Natural killer cell (primary cell): ENCODE data around the gene IL12RB2. TPM values are rescaled to one million over a fixed set of nuclear protein-coding genes. Genes with fewer than 3 reads are reported as not detected.

Experiments used
- ATAC-seq, 3 donors: fragments of 150-1000 bp in 2 of 3; fragments of 200-7000 bp in 1 of 3; cut with Tn5 transposase; 1 replicate in 1 of 3; 2 replicates in 2 of 3; pipeline ENCODE4 v1.10.0; 2021; ENCODE audit warnings: mild to moderate bottlenecking in 2 of 3, moderate library complexity in 2 of 3
- DNase-seq, 2 donors: peaks; one replicate each; pipeline versions ENCODE4 v3.0.0 to v3.0.0-alpha.2; 2013 to 2021; ENCODE audit warnings: mixed read lengths in 1 of 2
- H3K27ac ChIP-seq: one replicate; pipeline ENCODE4 v1.5.1; 2013; ENCODE audit warnings: mild to moderate bottlenecking, low read length
- H3K27me3 ChIP-seq: one replicate; pipeline ENCODE4 v1.6.1; 2013; ENCODE audit warnings: low read length; ENCODE audit not compliant: control insufficient read depth, insufficient read depth
- H3K36me3 ChIP-seq: one replicate; pipeline ENCODE4 v1.6.1; 2013; ENCODE audit warnings: low read length; ENCODE audit not compliant: control insufficient read depth, insufficient read depth
- H3K4me1 ChIP-seq: one replicate; pipeline ENCODE4 v1.6.1; 2013; ENCODE audit warnings: low read length; ENCODE audit not compliant: control insufficient read depth, insufficient read depth
- H3K4me3 ChIP-seq: one replicate; pipeline ENCODE4 v1.5.1; 2013; ENCODE audit warnings: low read length
- H3K9me3 ChIP-seq: one replicate; pipeline ENCODE4 v1.6.1; 2013; ENCODE audit warnings: low read length; ENCODE audit not compliant: control insufficient read depth, insufficient read depth
- H3K27ac Mint-ChIP-seq, 2 donors: one replicate each; pipeline ENCODE4 v1.8.0; 2022; ENCODE audit warnings: mild to moderate bottlenecking in 2 of 2, mixed read lengths in 2 of 2, moderate library complexity in 1 of 2
- H3K27me3 Mint-ChIP-seq, 2 donors: one replicate each; pipeline ENCODE4 v1.8.0; 2022; ENCODE audit warnings: low read depth in 2 of 2, mixed read lengths in 2 of 2
- H3K36me3 Mint-ChIP-seq: one replicate; pipeline ENCODE4 v1.8.0; 2022; ENCODE audit warnings: mixed read lengths
- H3K4me1 Mint-ChIP-seq, 2 donors: one replicate each; pipeline ENCODE4 v1.8.0; 2022; ENCODE audit warnings: mixed read lengths in 2 of 2
- H3K4me3 Mint-ChIP-seq: one replicate; pipeline ENCODE4 v1.8.0; 2022; ENCODE audit warnings: mild to moderate bottlenecking, moderate library complexity, mixed read lengths
- H3K9me3 Mint-ChIP-seq, 2 donors: one replicate each; pipeline ENCODE4 v1.8.0; 2022; ENCODE audit warnings: mixed read lengths in 2 of 2
- CTCF ChIP-seq: fragments of 200-600 bp; IDR thresholded peaks from one replicate; pipeline ENCODE4 v1.8.0; 2022; ENCODE audit warnings: antibody characterized with exemption
- WGBS: methylation state at CpG from one replicate; pipeline ENCODE4 v1.1.7; 2013; ENCODE audit warnings: missing lambda C conversion rate; ENCODE audit not compliant: insufficient coverage; 5-methylcytosine and 5-hydroxymethylcytosine counted together
- intact Hi-C: fragments of 100-400 bp; cut with micrococcal nuclease; formaldehyde crosslinking; loops from one replicate; pipeline ENCODE4 v1.14.2; 2022
- total RNA-seq, 4 donors: library from RNA; stranded (reverse); fragments of 120-200 nt in 1 of 4; gene quantifications; one replicate each; pipeline versions ENCODE4 v1.2.3 to v1.2.4, GENCODE V29; 2013 to 2022

Gene IL12RB2
- total RNA-seq, 3 donors from 2014 or later (not counting 1 experiment from before 2014, with no cell fraction given) = 18.2 to 51.2 (median 24.8) TPM

DNA sequence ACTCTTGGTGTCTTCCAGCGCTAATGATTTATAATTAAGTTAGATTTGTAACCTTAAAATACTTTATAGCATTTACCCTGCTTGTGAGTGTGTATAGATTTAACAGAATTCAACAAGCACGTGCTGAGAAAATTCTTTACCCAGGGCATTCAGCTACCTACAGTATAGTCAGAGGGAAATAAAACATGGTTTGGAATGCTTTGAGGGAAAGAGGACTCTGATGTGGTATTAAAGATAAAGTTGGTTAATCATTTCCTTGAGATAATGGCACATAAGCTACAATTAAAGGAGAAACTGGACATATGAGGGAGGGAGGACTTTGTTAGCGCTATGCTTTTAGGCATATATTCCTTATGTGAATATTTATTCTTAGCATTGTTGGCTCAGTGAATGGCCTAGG, 26.4 kb upstream of the IL12RB2 start:
- peaks cover 8 to 16% of the 10 kb centered on the region in 2 donors for H3K4me1 Mint-ChIP-seq
- ATAC-seq = no peak
- Histone ChIP-seq H3K4me1 (no peaks in the 10 kb centered on the region), H3K9me3 (no peaks in the 10 kb centered on the region), H3K36me3 (no peaks in the 10 kb centered on the region), H3K4me3 (no peak overlapping the region), H3K27ac (no peak overlapping the region), H3K27me3 (no peaks in the 10 kb centered on the region)
- H3K27me3 Mint-ChIP-seq = no peaks in the 10 kb centered on the region
- no peak overlapping the region for H3K4me3 Mint-ChIP-seq
- no peak for DNase-seq
- no peak overlapping the region for H3K27ac Mint-ChIP-seq
- no peaks in the 10 kb centered on the region for H3K9me3 Mint-ChIP-seq
- intact Hi-C loops = no loop called here
- H3K36me3 Mint-ChIP-seq = no peaks in the 10 kb centered on the region
- TF ChIP-seq CTCF = no peak
- WGBS = 100% methylated on average over 1 of the region's 3 CpGs

DNA sequence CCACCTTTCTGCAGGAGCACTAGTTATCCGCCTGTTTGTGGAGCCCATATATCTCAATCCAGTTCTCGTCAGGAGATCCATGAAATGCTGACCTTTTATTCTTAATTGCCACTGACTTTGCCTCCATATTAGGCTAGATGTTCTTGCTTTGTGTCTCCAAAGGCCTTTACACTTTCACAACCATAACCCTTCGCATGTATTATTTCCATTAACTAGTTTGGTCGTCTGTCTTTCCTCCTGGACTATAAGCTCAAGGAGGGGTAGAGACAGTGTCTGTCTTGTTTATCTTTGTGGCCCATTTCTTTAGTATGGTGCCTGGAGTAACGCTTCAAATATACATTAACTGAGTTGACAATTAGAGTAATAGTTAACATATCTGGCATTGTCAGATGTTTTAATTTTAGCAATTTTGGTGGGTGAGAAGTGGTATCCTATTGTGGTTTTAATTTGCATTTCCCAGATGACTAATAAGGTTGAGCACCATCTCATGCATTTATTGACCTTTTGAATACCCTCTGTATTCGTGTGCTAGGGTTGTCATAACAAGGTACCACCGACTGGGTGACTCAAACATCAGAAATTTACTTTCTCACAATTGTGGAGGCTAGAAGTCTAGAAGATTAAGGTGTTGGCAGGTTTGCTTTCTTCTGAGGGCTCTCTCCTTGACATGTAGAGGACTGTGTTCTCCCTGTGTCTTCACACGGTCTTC, 21.7 kb upstream of the IL12RB2 start:
- Mint-ChIP-seq H3K4me3 (peak overlapping the region; percentile 14), H3K27me3 (no peaks in the 10 kb centered on the region), H3K9me3 (no peaks in the 10 kb centered on the region), H3K4me1 (peaks cover 22 to 33% of the 10 kb centered on the region in 2 donors), H3K36me3 (no peaks in the 10 kb centered on the region), H3K27ac (peak overlapping the region; percentile 70 to 79)
- intact Hi-C loops = loop anchor here (1.0 kb wide), 3 partner anchors 46 to 214 kb away; no protein-coding TSS in a partner anchor
- no peaks in the 10 kb centered on the region for H3K4me1 ChIP-seq
- WGBS = 72% methylated on average over 5 of the region's 8 CpGs
- H3K36me3 ChIP-seq = no peaks in the 10 kb centered on the region
- peak; percentile 37 for TF ChIP-seq CTCF
- no peak overlapping the region for H3K4me3 ChIP-seq
- ATAC-seq (peak; percentile 75 to 97 (median 96)), DNase-seq (peak in 1 of 2 donors; percentile 23)
- H3K27ac ChIP-seq = no peak overlapping the region
- no peaks in the 10 kb centered on the region for H3K27me3 ChIP-seq
- no peaks in the 10 kb centered on the region for H3K9me3 ChIP-seq

- 97% methylated on average over 4 of the region's 4 CpGs for WGBS
- no peak overlapping the region for H3K27ac Mint-ChIP-seq
- no peaks in the 10 kb centered on the region for H3K36me3 Mint-ChIP-seq
- Histone ChIP-seq H3K4me1 (peaks cover 2% of the 10 kb centered on the region), H3K27ac (no peak overlapping the region), H3K36me3 (no peaks in the 10 kb centered on the region), H3K9me3 (peaks cover 2% of the 10 kb centered on the region), H3K27me3 (no peaks in the 10 kb centered on the region), H3K4me3 (no peak overlapping the region)
- no peak for DNase-seq
- H3K4me1 Mint-ChIP-seq = peaks cover 45 to 56% of the 10 kb centered on the region in 2 donors
- no peak for TF ChIP-seq CTCF
- H3K4me3 Mint-ChIP-seq = no peak overlapping the region
- ATAC-seq = no peak
- intact Hi-C loops = no loop called here
- H3K27me3 Mint-ChIP-seq = peaks cover 0 to 4% of the 10 kb centered on the region in 2 donors
- no peaks in the 10 kb centered on the region for H3K9me3 Mint-ChIP-seq
These were observed 17.4 kb upstream of the IL12RB2 start for GRCh38 chr1:67290236-67290635.
